ENCODE data around the gene SFRP4. TPM values are rescaled to one million over a fixed set of nuclear protein-coding genes. Genes with fewer than 3 reads are reported as not detected.

SFRP4 gene
- total and polyA plus RNA-seq, 10 of the 15 experiments (the other 5 are each of a cell fraction or from before 2014, with no cell fraction given), result 0.02 to 0.15 (median 0.14) TPM; not detected in 7

DNA sequence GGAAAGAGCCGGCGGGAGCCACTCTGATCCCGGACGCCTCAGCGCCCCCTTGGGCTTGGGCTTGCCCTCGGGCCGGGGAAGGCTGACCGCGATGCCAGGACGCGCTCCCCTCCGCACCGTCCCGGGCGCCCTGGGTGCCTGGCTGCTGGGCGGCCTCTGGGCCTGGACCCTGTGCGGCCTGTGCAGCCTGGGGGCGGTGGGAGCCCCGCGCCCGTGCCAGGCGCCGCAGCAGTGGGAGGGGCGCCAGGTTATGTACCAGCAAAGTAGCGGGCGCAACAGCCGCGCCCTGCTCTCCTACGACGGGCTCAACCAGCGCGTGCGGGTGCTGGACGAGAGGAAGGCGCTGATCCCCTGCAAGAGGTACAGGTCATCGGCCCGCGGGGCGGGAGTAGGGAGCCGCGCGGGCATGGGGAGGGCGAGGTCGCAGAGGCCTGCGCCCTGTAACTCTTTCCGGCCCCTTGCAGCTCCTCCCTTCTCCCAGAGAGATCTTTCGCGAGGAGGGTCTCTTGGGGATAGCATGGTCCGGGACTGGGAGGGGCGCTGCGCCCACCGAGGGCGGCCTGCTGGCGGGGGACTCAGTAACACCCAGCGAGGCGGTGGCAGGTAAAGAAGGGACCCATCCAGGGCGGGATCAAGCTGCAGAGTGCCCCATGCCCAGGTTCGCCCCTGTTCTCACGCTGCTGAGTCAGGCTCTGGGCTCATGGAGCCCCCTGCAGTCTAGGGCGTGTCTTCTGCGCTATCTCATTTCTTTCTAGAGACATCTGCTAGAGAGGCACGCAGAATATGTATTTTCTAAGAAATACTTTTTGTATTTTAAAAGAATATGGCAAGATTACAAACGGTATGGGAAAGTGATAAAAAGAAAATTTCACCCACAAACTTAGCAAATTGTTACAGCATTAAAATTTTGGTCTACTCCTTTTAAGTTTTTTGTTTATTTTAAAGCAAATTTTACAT is 4.5 kb upstream of the SFRP4 start (continued):
- peak; percentile 92; the same call in 1 of the 2 replicates for TF ChIP-seq GATAD2B (conservative IDR thresholded peaks at IDR 0.05; ENCODE audit: low read depth)
- TF ChIP-seq TCF7 (IDR thresholded peaks at IDR 0.05; ENCODE audit: borderline replicate concordance), result no peak
- TF ChIP-seq PML (IDR thresholded peaks at IDR 0.05; ENCODE audit: low read length), result no peak
- no peak for TF ChIP-seq EED (IDR thresholded peaks at IDR 0.05; ENCODE audit: low read depth)
- no peak for TF ChIP-seq RAD51 (IDR thresholded peaks at IDR 0.05)
- TF ChIP-seq, protein P1, sequence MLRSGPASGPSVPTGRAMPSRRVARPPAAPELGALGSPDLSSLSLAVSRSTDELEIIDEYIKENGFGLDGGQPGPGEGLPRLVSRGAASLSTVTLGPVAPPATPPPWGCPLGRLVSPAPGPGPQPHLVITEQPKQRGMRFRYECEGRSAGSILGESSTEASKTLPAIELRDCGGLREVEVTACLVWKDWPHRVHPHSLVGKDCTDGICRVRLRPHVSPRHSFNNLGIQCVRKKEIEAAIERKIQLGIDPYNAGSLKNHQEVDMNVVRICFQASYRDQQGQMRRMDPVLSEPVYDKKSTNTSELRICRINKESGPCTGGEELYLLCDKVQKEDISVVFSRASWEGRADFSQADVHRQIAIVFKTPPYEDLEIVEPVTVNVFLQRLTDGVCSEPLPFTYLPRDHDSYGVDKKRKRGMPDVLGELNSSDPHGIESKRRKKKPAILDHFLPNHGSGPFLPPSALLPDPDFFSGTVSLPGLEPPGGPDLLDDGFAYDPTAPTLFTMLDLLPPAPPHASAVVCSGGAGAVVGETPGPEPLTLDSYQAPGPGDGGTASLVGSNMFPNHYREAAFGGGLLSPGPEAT (IDR thresholded peaks at IDR 0.05; ENCODE audit: low read depth), result no peak
- peak in 1 of 2 experiments; percentile 85; a peak in 2 of 4 replicates for TF ChIP-seq BHLHE40 (IDR thresholded peaks at IDR 0.05; ENCODE audit: borderline replicate concordance in 1 of 2, low read depth in 2 of 2, low read length in 1 of 2)
- TF ChIP-seq NRF1 (conservative IDR thresholded peaks at IDR 0.05; ENCODE audit: low read depth, low read length), result no peak
- 0 out of 2 replicates have a peak, but pooled peaks have one; percentile 82 for TF ChIP-seq DPF2 (IDR thresholded peaks at IDR 0.05)
- TF ChIP-seq, protein P2, sequence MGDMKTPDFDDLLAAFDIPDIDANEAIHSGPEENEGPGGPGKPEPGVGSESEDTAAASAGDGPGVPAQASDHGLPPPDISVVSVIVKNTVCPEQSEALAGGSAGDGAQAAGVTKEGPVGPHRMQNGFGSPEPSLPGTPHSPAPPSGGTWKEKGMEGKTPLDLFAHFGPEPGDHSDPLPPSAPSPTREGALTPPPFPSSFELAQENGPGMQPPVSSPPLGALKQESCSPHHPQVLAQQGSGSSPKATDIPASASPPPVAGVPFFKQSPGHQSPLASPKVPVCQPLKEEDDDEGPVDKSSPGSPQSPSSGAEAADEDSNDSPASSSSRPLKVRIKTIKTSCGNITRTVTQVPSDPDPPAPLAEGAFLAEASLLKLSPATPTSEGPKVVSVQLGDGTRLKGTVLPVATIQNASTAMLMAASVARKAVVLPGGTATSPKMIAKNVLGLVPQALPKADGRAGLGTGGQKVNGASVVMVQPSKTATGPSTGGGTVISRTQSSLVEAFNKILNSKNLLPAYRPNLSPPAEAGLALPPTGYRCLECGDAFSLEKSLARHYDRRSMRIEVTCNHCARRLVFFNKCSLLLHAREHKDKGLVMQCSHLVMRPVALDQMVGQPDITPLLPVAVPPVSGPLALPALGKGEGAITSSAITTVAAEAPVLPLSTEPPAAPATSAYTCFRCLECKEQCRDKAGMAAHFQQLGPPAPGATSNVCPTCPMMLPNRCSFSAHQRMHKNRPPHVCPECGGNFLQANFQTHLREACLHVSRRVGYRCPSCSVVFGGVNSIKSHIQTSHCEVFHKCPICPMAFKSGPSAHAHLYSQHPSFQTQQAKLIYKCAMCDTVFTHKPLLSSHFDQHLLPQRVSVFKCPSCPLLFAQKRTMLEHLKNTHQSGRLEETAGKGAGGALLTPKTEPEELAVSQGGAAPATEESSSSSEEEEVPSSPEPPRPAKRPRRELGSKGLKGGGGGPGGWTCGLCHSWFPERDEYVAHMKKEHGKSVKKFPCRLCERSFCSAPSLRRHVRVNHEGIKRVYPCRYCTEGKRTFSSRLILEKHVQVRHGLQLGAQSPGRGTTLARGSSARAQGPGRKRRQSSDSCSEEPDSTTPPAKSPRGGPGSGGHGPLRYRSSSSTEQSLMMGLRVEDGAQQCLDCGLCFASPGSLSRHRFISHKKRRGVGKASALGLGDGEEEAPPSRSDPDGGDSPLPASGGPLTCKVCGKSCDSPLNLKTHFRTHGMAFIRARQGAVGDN (IDR thresholded peaks at IDR 0.05), result 0 out of 2 replicates have a peak, but pooled peaks have one; percentile 30
- TF ChIP-seq MTA2 (IDR thresholded peaks at IDR 0.05; ENCODE audit: low read depth), result no peak; the same call in 1 of the 2 replicates
- peak; percentile 28; the same call in 1 of the 2 replicates for TF ChIP-seq POLR2A (IDR thresholded peaks at IDR 0.05; ENCODE audit: low read depth, low read length)
- TF ChIP-seq SMARCA5 (IDR thresholded peaks at IDR 0.05), result peak; percentile 25
- peak; percentile 68 for TF ChIP-seq NR2F1 (conservative IDR thresholded peaks at IDR 0.05)
- TF ChIP-seq NBN (IDR thresholded peaks at IDR 0.05), result peak; percentile 38; the same call in 1 of the 2 replicates
- TF ChIP-seq RAD21 (IDR thresholded peaks at IDR 0.05; ENCODE audit: insufficient read depth, low read depth, low read length), result peak; percentile 15; the same call in 1 of the 2 replicates

All from GM12878 (cell line).